CD14-positive monocyte (primary cell): ENCODE data around the gene DMGDH. TPM values are rescaled to one million over a fixed set of nuclear protein-coding genes. Genes with fewer than 3 reads are reported as not detected.

ENCODE experiments used
- DNase-seq, 3 donors: peaks; one replicate each; pipeline ENCODE4 v3.0.0-alpha.2; 2011 to 2022
- H2AFZ ChIP-seq: 2 replicates; pipeline ENCODE4 v1.6.0; 2012; ENCODE audit warnings: mild to moderate bottlenecking, low read depth, low read length, inconsistent platforms; ENCODE audit not compliant: insufficient read depth, poor library complexity, severe bottlenecking
- H3K27ac ChIP-seq, 2 donors: 1 replicate in 1 of 2; 2 replicates in 1 of 2; pipeline ENCODE4 v1.5.1; 2012 to 2013; ENCODE audit warnings: low read length in 2 of 2, control low read depth in 1 of 2, inconsistent platforms in 1 of 2, low read depth in 1 of 2, mild to moderate bottlenecking in 1 of 2
- H3K27me3 ChIP-seq, 2 donors: one replicate each; pipeline versions ENCODE4 v1.6.0 to v1.6.1; 2011 to 2013; ENCODE audit warnings: low read length in 2 of 2; ENCODE audit not compliant: control insufficient read depth in 2 of 2, insufficient read depth in 2 of 2
- H3K36me3 ChIP-seq, 2 donors: replicated peaks in 1 of 2; 1 replicate in 1 of 2; 2 replicates in 1 of 2; pipeline versions ENCODE4 v1.5.1 to v1.6.1; 2012 to 2013; ENCODE audit warnings: low read length in 2 of 2, control low read depth in 1 of 2, inconsistent platforms in 1 of 2, mild to moderate bottlenecking in 1 of 2; ENCODE audit not compliant: insufficient read depth in 2 of 2, control insufficient read depth in 1 of 2
- H3K4me1 ChIP-seq, 2 donors: 1 replicate in 1 of 2; 2 replicates in 1 of 2; pipeline versions ENCODE4 v1.5.1 to v1.6.1; 2012 to 2013; ENCODE audit warnings: low read length in 2 of 2, control low read depth in 1 of 2, inconsistent platforms in 1 of 2, mild to moderate bottlenecking in 1 of 2, moderate library complexity in 1 of 2; ENCODE audit not compliant: insufficient read depth in 2 of 2, control insufficient read depth in 1 of 2
- H3K4me2 ChIP-seq: replicated peaks from 2 replicates; pipeline ENCODE3; 2012; ENCODE audit warnings: low read length, moderate library complexity, mild to moderate bottlenecking; ENCODE audit not compliant: poor library complexity, severe bottlenecking; ENCODE audit errors: extremely low read depth
- H3K4me3 ChIP-seq, 3 experiments: fragments of 200-600 bp in 1 of 3; sonication (generic) in 1 of 3; replicated peaks in 1 of 3; 1 replicate in 2 of 3; 2 replicates in 1 of 3; pipeline ENCODE4 v1.5.1; 2011 to 2013; ENCODE audit warnings: low read length in 3 of 3, mild to moderate bottlenecking in 3 of 3, control low read depth in 2 of 3, low read depth in 2 of 3, inconsistent platforms in 1 of 3, moderate library complexity in 1 of 3
- H3K79me2 ChIP-seq: 2 replicates; pipeline ENCODE4 v1.6.0; 2012; ENCODE audit warnings: mild to moderate bottlenecking, control low read depth, inconsistent platforms, low read length, moderate library complexity; ENCODE audit not compliant: insufficient read depth
- H3K9ac ChIP-seq: 2 replicates; pipeline ENCODE4 v1.6.0; 2017; ENCODE audit warnings: low read length, mild to moderate bottlenecking; ENCODE audit not compliant: insufficient read depth, poor library complexity, severe bottlenecking
- H3K9me3 ChIP-seq, 2 donors: replicated peaks in 1 of 2; 1 replicate in 1 of 2; 2 replicates in 1 of 2; pipeline versions ENCODE4 v1.5.1 to v1.6.1; 2012 to 2013; ENCODE audit warnings: low read length in 2 of 2, control low read depth in 1 of 2; ENCODE audit not compliant: control insufficient read depth in 1 of 2, insufficient read depth in 1 of 2
- H4K20me1 ChIP-seq: 2 replicates; pipeline ENCODE4 v1.6.0; 2012; ENCODE audit warnings: mild to moderate bottlenecking, low read length, control low read depth, moderate library complexity; ENCODE audit not compliant: insufficient read depth
- H3K27ac Mint-ChIP-seq, 7 donors: one replicate each; pipeline ENCODE4 v1.8.0; 2020; ENCODE audit warnings: mild to moderate bottlenecking in 7 of 7, mixed read lengths in 7 of 7, moderate library complexity in 6 of 7, inconsistent platforms in 2 of 7
- H3K27me3 Mint-ChIP-seq, 3 donors: one replicate each; pipeline ENCODE4 v1.8.0; 2021 to 2022; ENCODE audit warnings: low read depth in 3 of 3, mild to moderate bottlenecking in 3 of 3, mixed read lengths in 3 of 3, moderate library complexity in 3 of 3, inconsistent platforms in 1 of 3
- H3K36me3 Mint-ChIP-seq, 2 donors: one replicate each; pipeline ENCODE4 v1.8.0; 2020; ENCODE audit warnings: mixed read lengths in 2 of 2, inconsistent platforms in 1 of 2, mild to moderate bottlenecking in 1 of 2
- H3K4me1 Mint-ChIP-seq: one replicate; pipeline ENCODE4 v1.8.0; 2020; ENCODE audit warnings: mild to moderate bottlenecking, mixed read lengths
- H3K4me3 Mint-ChIP-seq, 2 donors: one replicate each; pipeline ENCODE4 v1.8.0; 2020; ENCODE audit warnings: mild to moderate bottlenecking in 2 of 2, mixed read lengths in 2 of 2, moderate library complexity in 1 of 2
- H3K9me3 Mint-ChIP-seq, 7 donors: one replicate each; pipeline ENCODE4 v1.8.0; 2020 to 2022; ENCODE audit warnings: mixed read lengths in 7 of 7, mild to moderate bottlenecking in 6 of 7, moderate library complexity in 6 of 7, inconsistent platforms in 2 of 7
- CTCF ChIP-seq: fragments of 200-600 bp; IDR thresholded peaks from one replicate; pipeline ENCODE4 v1.8.0; 2022; ENCODE audit warnings: antibody characterized with exemption, mild to moderate bottlenecking
- WGBS: methylation state at CpG from one replicate; pipeline ENCODE4 v1.1.5; 2013; ENCODE audit warnings: missing lambda C conversion rate; ENCODE audit not compliant: insufficient coverage; 5-methylcytosine and 5-hydroxymethylcytosine counted together
- intact Hi-C, 2 donors: fragments of 100-400 bp; cut with micrococcal nuclease; formaldehyde crosslinking; loops; one replicate each; pipeline versions ENCODE4 v1.15.0 to v1.15.1; 2023
- polyA plus RNA-seq, 3 donors: library from polyadenylated mRNA; depleted of rRNA in 1 of 3; unstranded in 2 of 3; stranded (reverse) in 1 of 3; fragments of 300-500 nt in 2 of 3; fragments of >200 nt in 1 of 3; fragmentation: Illumina TruSeq in 2 of 3; gene quantifications; 1 replicate in 2 of 3; 2 replicates in 1 of 3; pipeline ENCODE4 v1.2.3, GENCODE V29; 2012 to 2021

The DMGDH gene
- polyA plus RNA-seq, 3 donors, result not detected

GRCh38 chr5:79091064-79091463, 21.6 kb upstream of the DMGDH start:
- TF ChIP-seq CTCF, result no peak
- no peaks in the 10 kb centered on the region for H3K36me3 ChIP-seq
- H4K20me1 ChIP-seq, result no peaks in the 10 kb centered on the region
- H3K9me3 ChIP-seq, result no peaks in the 10 kb centered on the region
- H3K4me2 ChIP-seq, result no peak overlapping the region
- no peak for DNase-seq
- no peak overlapping the region for H3K4me3 ChIP-seq
- H3K9me3 Mint-ChIP-seq, result no peaks in the 10 kb centered on the region
- H3K27me3 Mint-ChIP-seq, result peaks cover 0 to 2% (median 0%) of the 10 kb centered on the region in 3 donors
- H3K27ac Mint-ChIP-seq, result no peak overlapping the region
- no peak overlapping the region for H3K9ac ChIP-seq
- no peaks in the 10 kb centered on the region for H3K4me1 ChIP-seq
- no peaks in the 10 kb centered on the region for H3K36me3 Mint-ChIP-seq
- H3K79me2 ChIP-seq, result no peaks in the 10 kb centered on the region
- no peaks in the 10 kb centered on the region for H3K27me3 ChIP-seq
- H3K4me3 Mint-ChIP-seq, result no peak overlapping the region
- no peak overlapping the region for H2AFZ ChIP-seq
- H3K27ac ChIP-seq, result no peak overlapping the region
- WGBS, result no CpG with 5 or more reads among the region's 3 CpGs
- H3K4me1 Mint-ChIP-seq, result no peaks in the 10 kb centered on the region
- intact Hi-C loops, result no loop called here

GRCh38 chr5:79088507-79088906, 19.0 kb upstream of the DMGDH start:
- TF ChIP-seq CTCF, result no peak
- intact Hi-C loops, result no loop called here
- Mint-ChIP-seq H3K27ac (no peak overlapping the region), H3K36me3 (no peaks in the 10 kb centered on the region), H3K27me3 (peaks cover 0 to 3% (median 2%) of the 10 kb centered on the region in 3 donors), H3K9me3 (no peaks in the 10 kb centered on the region), H3K4me1 (no peaks in the 10 kb centered on the region), H3K4me3 (no peak overlapping the region)
- H3K9ac ChIP-seq, result no peak overlapping the region
- H3K4me2 ChIP-seq, result no peak overlapping the region
- H3K27me3 ChIP-seq, result no peaks in the 10 kb centered on the region
- no peak for DNase-seq
- H3K9me3 ChIP-seq, result no peaks in the 10 kb centered on the region
- no peaks in the 10 kb centered on the region for H3K79me2 ChIP-seq
- no peaks in the 10 kb centered on the region for H3K4me1 ChIP-seq
- H4K20me1 ChIP-seq, result no peaks in the 10 kb centered on the region
- no peak overlapping the region for H3K27ac ChIP-seq
- H3K36me3 ChIP-seq, result no peaks in the 10 kb centered on the region
- H3K4me3 ChIP-seq, result no peak overlapping the region
- H2AFZ ChIP-seq, result no peak overlapping the region
- 83% methylated on average over 2 of the region's 4 CpGs for WGBS
